Inferior parietal cortex (tissue), 1 donor: ENCODE measurements around the gene METAP1.
"Not testable (repeated sequence)": the region's sequence is repeated elsewhere in the genome, so short reads cannot be mapped to it uniquely, and the experiment has no call there.

Source experiments
- DNase-seq: peaks from one replicate; pipeline ENCODE4 v3.0.0-alpha.2; 2016; ENCODE audit errors: extremely low spot score

Gene METAP1

DNA sequence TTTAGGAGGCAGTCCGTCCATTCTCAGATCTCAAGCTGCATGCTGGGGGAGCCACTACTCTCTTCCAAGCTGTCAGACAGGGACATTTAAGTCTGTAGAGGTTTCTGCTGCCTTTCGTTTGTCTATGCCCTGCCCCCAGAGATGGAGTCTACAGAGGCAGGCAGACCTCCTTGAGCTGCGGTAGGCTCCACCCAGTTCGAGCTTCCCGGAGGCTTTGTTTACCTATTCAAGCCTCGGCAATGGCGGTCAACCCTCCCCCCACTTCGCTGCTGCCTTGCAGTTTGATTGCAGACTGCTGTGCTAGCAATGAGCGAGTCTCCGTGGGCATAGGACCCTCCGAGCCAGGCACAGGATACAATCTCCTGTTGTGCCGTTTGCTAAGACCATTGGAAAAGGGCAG, 103.8 kb downstream of the METAP1 start:
- no peak for DNase-seq

DNA sequence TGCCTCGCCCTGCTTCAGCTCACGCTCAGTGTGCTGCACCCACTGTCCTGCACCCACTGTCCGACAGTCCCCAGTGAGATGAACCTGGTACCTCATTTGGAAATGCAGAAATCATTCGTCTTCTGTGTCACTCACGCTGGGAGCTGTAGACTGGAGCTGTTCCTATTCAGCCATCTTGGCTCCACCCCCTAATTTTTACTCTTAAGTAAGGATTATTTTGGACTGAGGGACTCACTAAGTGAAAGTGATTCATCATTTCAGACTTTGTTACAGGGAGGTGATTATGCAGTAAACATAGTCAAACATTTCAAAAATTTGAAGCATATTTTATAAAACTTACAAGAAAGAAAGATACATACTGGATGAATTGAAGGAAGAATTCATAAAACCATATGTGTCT, 104.3 kb downstream of the METAP1 start:
- DNase-seq = not testable (repeated sequence)

DNA sequence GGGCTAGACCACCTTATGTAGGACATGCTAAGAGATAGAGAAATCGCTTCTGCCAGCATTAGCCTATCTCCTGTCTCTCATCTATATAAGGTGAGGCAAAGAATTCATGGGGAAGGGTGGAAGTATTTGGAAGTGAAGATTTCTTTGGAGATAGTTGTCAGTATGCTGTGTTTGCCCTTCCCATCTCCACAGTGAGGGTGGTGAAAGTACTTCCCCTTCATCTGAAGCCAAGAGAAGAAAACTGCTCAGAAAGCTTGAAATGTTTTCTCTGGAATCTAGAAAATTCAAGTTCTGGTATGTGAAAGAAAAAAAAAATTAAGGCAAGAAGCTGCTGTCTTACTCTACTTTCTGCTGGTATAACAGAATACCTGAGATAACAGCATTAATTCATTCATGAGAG, 105.4 kb downstream of the METAP1 start:
- DNase-seq = no peak

DNA sequence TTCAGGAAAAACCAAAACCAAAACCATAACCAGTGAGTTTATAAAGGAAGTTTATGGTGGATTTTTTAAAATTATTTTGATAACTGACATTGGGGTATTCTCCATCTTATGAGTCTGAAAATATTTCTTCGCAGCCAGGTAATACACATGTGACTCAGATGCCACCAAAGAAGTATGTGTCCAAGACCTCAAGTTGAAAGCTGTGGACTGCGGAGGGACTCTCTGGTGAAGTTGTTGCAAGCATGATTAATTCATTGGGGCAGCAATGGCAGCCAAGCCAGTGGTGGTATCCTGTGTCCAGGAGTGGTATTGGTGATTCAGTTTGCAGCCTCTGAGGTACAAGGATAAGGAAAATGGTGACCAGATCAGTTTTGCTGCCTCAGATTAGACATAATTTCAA, 107.1 kb downstream of the METAP1 start:
- DNase-seq = no peak

DNA sequence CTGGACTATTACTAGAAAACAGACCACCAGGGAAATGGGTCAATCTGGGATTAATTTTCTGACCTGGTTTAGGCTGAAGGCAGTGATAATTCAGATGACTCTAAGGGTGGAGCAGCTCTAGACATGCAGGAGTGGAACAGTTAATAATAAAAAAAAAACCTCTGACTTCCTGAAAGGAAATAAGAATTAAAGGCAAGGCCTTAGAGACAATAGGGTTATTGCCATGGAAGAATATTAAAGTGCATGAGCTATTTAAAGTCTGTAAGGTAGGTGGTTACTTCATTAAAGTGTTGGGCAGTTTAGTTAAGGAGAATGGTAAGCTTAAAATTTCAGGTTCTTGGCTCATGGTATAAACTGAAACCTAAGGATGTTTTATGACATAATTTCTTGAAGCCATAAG, 107.6 kb downstream of the METAP1 start:
- DNase-seq = no peak

DNA sequence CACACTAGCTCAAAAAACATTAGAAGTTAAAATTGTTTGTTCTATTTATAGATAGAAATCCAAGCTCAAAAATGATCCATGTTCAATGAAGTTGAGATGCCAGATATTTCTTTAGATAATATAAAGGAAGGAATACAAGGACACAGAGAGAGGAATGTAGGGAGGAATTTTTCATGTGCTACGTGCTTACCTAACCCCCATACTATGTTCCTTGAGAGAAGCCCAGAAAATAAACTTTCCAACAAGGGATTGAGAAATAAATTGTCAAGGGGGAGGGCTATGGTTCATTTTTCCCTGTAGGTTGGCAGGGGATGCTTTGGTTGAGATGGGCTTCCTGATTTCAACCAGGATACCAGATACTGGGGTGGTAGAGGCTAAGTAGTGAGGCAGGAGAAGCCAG, 108.6 kb downstream of the METAP1 start:
- DNase-seq = no peak

DNA sequence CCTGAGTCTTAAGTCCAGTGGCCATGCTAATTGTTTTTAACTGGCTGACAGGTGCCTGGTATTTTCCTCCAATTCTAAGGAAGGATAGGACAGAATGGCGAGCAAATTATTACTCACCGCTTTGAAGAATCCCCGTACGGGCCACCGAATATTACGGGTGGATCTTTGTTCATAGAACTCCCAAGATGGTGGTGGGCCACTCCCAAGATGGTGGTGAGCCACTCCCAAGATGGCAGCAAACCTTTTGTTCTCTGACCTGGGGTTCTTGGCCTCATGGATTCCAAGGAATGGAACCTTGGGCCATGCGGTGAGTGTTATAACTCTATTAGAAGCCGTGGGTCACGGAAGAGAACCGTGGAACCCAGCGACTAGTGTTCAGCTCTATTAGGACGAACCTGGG, 113.8 kb downstream of the METAP1 start:
- not testable (repeated sequence) for DNase-seq
